K562 (cell line): Measurements from ENCODE around the gene SAMD11. TPM values are rescaled to one million over a fixed set of nuclear protein-coding genes. Genes with fewer than 3 reads are reported as not detected.

Experiments
- ARID4B ChIP-seq: sonication (generic); formaldehyde crosslinking; IDR thresholded peaks from 2 replicates; pipeline ENCODE4 v1.8.0; 2022; ENCODE audit warnings: mild to moderate bottlenecking, missing genetic modification reagents
- BHLHE40 ChIP-seq: IDR thresholded peaks from 2 replicates; pipeline ENCODE4 v1.6.1; 2011; ENCODE audit warnings: low read length, improper control_type of control experiment
- L3MBTL2 ChIP-seq: fragments of 450-650 bp; IDR thresholded peaks from 2 replicates; pipeline ENCODE4 v1.6.1; 2016; ENCODE audit warnings: mild to moderate bottlenecking, moderate library complexity
- RBBP5 ChIP-seq: fragments of 200-600 bp; sonication (generic); IDR thresholded peaks from 2 replicates; pipeline ENCODE4 v1.6.1; 2012; ENCODE audit warnings: borderline replicate concordance, mild to moderate bottlenecking, low read length, control low read depth, inconsistent platforms; ENCODE audit not compliant: insufficient read depth, poor library complexity, severe bottlenecking
- SRSF1 ChIP-seq: fragments of 200-400 bp; formaldehyde crosslinking; IDR thresholded peaks from 2 replicates; pipeline ENCODE4 v1.6.1; 2017; ENCODE audit warnings: mild to moderate bottlenecking, low read depth, low read length, moderate library complexity
- TEAD2 ChIP-seq: fragments of 450-650 bp; IDR thresholded peaks from 2 replicates; pipeline ENCODE4 v1.6.1; 2016; ENCODE audit warnings: missing genetic modification characterization, control low read depth, missing compliant biosample characterization
- ZBTB40 ChIP-seq, 2 experiments: fragments of 450-650 bp in 1 of 2; sonication (generic) in 1 of 2; formaldehyde crosslinking in 1 of 2; IDR thresholded peaks; 2 replicates each; pipeline versions ENCODE4 v1.7.1 to v1.9.0; 2016 to 2022; ENCODE audit warnings: inconsistent platforms in 1 of 2, mild to moderate bottlenecking in 1 of 2, missing genetic modification reagents in 1 of 2
- ZNF639 ChIP-seq, 2 experiments: fragments of 200-800 bp in 1 of 2; sonication (Bioruptor generic) in 1 of 2; sonication (generic) in 1 of 2; formaldehyde crosslinking in 1 of 2; IDR thresholded peaks in 1 of 2; conservative IDR thresholded peaks in 1 of 2; 2 replicates each; pipeline versions ENCODE4 v1.5.0 to v1.6.1; 2016 to 2020; ENCODE audit warnings: missing compliant biosample characterization in 1 of 2, missing genetic modification characterization in 1 of 2, missing genetic modification reagents in 1 of 2
- polyA plus RNA-seq, 8 experiments: library from polyadenylated mRNA; depleted of rRNA in 4 of 8; stranded (reverse) in 5 of 8; unstranded in 3 of 8; fragments of >200 nt; fragmentation: Nextera tagmentation in 2 of 8; fragmentation: Illumina TruSeq in 1 of 8; extraction: Ambion mirVana in 2 of 8; extraction: Trizol in 1 of 8; gene quantifications; 2 replicates each; pipeline versions ENCODE4 v1.2.1 to v1.2.3, GENCODE V29; 2011 to 2014; ENCODE audit warnings: inconsistent platforms in 1 of 8, missing spikeins in 1 of 8
- total RNA-seq, 7 experiments: library from RNA; depleted of rRNA in 6 of 7; stranded (reverse); fragments of >200 nt in 6 of 7; fragmentation: Illumina TruSeq in 2 of 7; extraction: Trizol in 2 of 7; gene quantifications; 2 replicates each; pipeline versions ENCODE4 v1.2.1 to v1.2.3, GENCODE V29; 2011 to 2021; ENCODE audit warnings: low replicate concordance in 1 of 7

The SAMD11 gene
- total and polyA plus RNA-seq, 9 of the 15 experiments (the other 6 are each of a cell fraction or from before 2014, with no cell fraction given), result 0.07 to 0.82 (median 0.11) TPM; not detected in 2

GRCh38 chr1:958823-959730, 35.4 kb downstream of the SAMD11 start, which contains the start of gene NOC2L (continued):
- peak; percentile 91 for TF ChIP-seq ARID4B
- TF ChIP-seq ZNF639 (CRISPR knock-in tag; conservative IDR thresholded peaks at IDR 0.05 in 1 of 2, IDR thresholded peaks at IDR 0.05 in 1 of 2), result peak; percentile 59; a peak in 1 of 4 replicates
- no peak for TF ChIP-seq TEAD2 (tag)
- TF ChIP-seq BHLHE40, result peak; percentile 42; the same call in 1 of the 2 replicates
- 0 out of 2 replicates have a peak, but pooled peaks have one; percentile 41 for TF ChIP-seq L3MBTL2
- 0 out of 2 replicates have a peak, but pooled peaks have one; percentile 52 for TF ChIP-seq SRSF1
- peak; percentile 95 for TF ChIP-seq ZBTB40 (IDR thresholded peaks at IDR 0.05)
- TF ChIP-seq ZBTB40 (CRISPR knock-in tag; IDR thresholded peaks at IDR 0.05), result no peak
- TF ChIP-seq RBBP5, result peak; percentile 84
